ENCODE measurements around the gene CHD6.

GRCh38 chr20:41643504-41643938, 25.3 kb upstream of the CHD6 start:
- no peak for TF ChIP-seq TAF1 (IDR thresholded peaks at IDR 0.05; ENCODE audit: low read depth, low read length)
- TF ChIP-seq POLR2A (IDR thresholded peaks at IDR 0.05; ENCODE audit: low read depth, low read length): no peak
- no peak for TF ChIP-seq POLR2AphosphoS5 (IDR thresholded peaks at IDR 0.05; ENCODE audit: low read depth, low read length)
- no peak for TF ChIP-seq SPI1 (IDR thresholded peaks at IDR 0.05; ENCODE audit: low read depth, low read length)
- TF ChIP-seq PAX5 (IDR thresholded peaks at IDR 0.05; ENCODE audit: insufficient read depth, low read length, severe bottlenecking): no peak
- no peak for TF ChIP-seq POU2F2 (IDR thresholded peaks at IDR 0.05; ENCODE audit: low read depth, low read length)

Data from GM12891 (cell line).